H1 (cell line): ENCODE measurements around the gene ELOVL3. TPM values are rescaled to one million over a fixed set of nuclear protein-coding genes. Genes with fewer than 3 reads are reported as not detected.

ENCODE experiments used
- CTCF ChIA-PET: fragments of 300-600 bp; sonication (Branson Sonifier 250); formaldehyde crosslinking; loops from one replicate; lab custom pipeline; 2021; ENCODE audit not compliant: partially characterized antibody; lab: Charles Lee
- POLR2A ChIA-PET: fragments of 300-600 bp; sonication (Branson Sonifier 250); formaldehyde crosslinking; loops from one replicate; lab custom pipeline; 2021; ENCODE audit warnings: inconsistent platforms; ENCODE audit not compliant: partially characterized antibody; lab: Charles Lee
- DNase-seq, 2 experiments: peaks; one replicate each; pipeline versions ENCODE4 v3.0.0 to v3.0.0-alpha.2; 2010 to 2022; ENCODE audit warnings: low spot score in 2 of 2, low read depth in 1 of 2, mixed read lengths in 1 of 2
- FAIRE-seq: peaks from 2 replicates; lab custom pipeline; 2011; peaks lifted over from hg19 to GRCh38; lab: Jason Lieb, UNC
- H2AFZ ChIP-seq: 2 replicates; pipeline ENCODE4 v1.8.1; 2012; ENCODE audit warnings: low read length, inconsistent platforms
- H2AK5ac ChIP-seq: 2 replicates; pipeline ENCODE4 v1.6.1; 2013; ENCODE audit warnings: low read depth, low read length
- H2BK120ac ChIP-seq: replicated peaks from 2 replicates; pipeline ENCODE3; 2013; ENCODE audit warnings: low read depth, low read length, inconsistent platforms
- H2BK12ac ChIP-seq: 2 replicates; pipeline ENCODE4 v1.6.1; 2013; ENCODE audit warnings: low read depth, low read length
- H2BK15ac ChIP-seq: 2 replicates; pipeline ENCODE4 v1.6.1; 2013; ENCODE audit warnings: low read length
- H2BK20ac ChIP-seq: 2 replicates; pipeline ENCODE4 v1.6.1; 2013; ENCODE audit warnings: low read length
- H2BK5ac ChIP-seq: 2 replicates; pipeline ENCODE4 v1.6.1; 2013; ENCODE audit warnings: low read depth, low read length
- H3K14ac ChIP-seq: 2 replicates; pipeline ENCODE4 v1.6.1; 2013; ENCODE audit warnings: inconsistent platforms; ENCODE audit not compliant: insufficient read length
- H3K18ac ChIP-seq: 2 replicates; pipeline ENCODE4 v1.6.1; 2013; ENCODE audit warnings: low read length; ENCODE audit errors: extremely low read depth
- H3K23ac ChIP-seq: 2 replicates; pipeline ENCODE4 v1.6.1; 2013; ENCODE audit warnings: inconsistent platforms; ENCODE audit not compliant: insufficient read length
- H3K23me2 ChIP-seq: 2 replicates; pipeline ENCODE4 v1.6.1; 2013; ENCODE audit warnings: low read depth, low read length
- H3K27ac ChIP-seq: 2 replicates; pipeline ENCODE4 v1.6.1; 2011; ENCODE audit warnings: low read depth, low read length, inconsistent platforms
- H3K27me3 ChIP-seq, 4 experiments: replicated peaks in 1 of 4; 1 replicate in 1 of 4; 2 replicates in 3 of 4; pipeline versions ENCODE4 v1.6.1 to v1.8.1; 2011 to 2013; ENCODE audit warnings: low read length in 3 of 4, mild to moderate bottlenecking in 3 of 4, inconsistent platforms in 2 of 4, mixed read lengths in 2 of 4, moderate library complexity in 1 of 4; ENCODE audit not compliant: control insufficient read depth in 3 of 4, insufficient read depth in 3 of 4; ENCODE audit errors: extremely low read depth in 1 of 4
- H3K36me3 ChIP-seq, 4 experiments: 2 replicates each; pipeline versions ENCODE4 v1.6.1 to v1.8.1; 2011 to 2013; ENCODE audit warnings: mild to moderate bottlenecking in 4 of 4, low read length in 3 of 4, moderate library complexity in 2 of 4, control low read depth in 1 of 4, inconsistent platforms in 1 of 4; ENCODE audit not compliant: insufficient read depth in 4 of 4, control insufficient read depth in 2 of 4
- H3K4ac ChIP-seq: replicated peaks from 2 replicates; pipeline ENCODE3; 2013; ENCODE audit warnings: low read length, low read depth, mixed read lengths, inconsistent platforms; ENCODE audit not compliant: insufficient read length
- H3K4me1 ChIP-seq, 4 experiments: replicated peaks in 1 of 4; 1 replicate in 1 of 4; 2 replicates in 3 of 4; pipeline versions ENCODE4 v1.6.1 to v1.8.1; 2011 to 2013; ENCODE audit warnings: low read length in 3 of 4, inconsistent platforms in 2 of 4, mixed read lengths in 1 of 4; ENCODE audit not compliant: insufficient read depth in 4 of 4, control insufficient read depth in 3 of 4
- H3K4me2 ChIP-seq, 2 experiments: 2 replicates each; pipeline versions ENCODE4 v1.6.1 to v1.8.1; 2011 to 2013; ENCODE audit warnings: low read depth in 2 of 2, low read length in 2 of 2, control low read depth in 1 of 2, inconsistent platforms in 1 of 2, mild to moderate bottlenecking in 1 of 2; ENCODE audit not compliant: insufficient read depth in 1 of 2
- H3K4me3 ChIP-seq, 4 experiments: fragments of 200-600, 300-600 bp in 1 of 4; sonication (generic), shearing (Covaris generic), sonication (Bioruptor Twin) in 1 of 4; 2 replicates each; pipeline versions ENCODE4 v1.5.1 to v1.8.1; 2011 to 2016; ENCODE audit warnings: low read length in 4 of 4, low read depth in 3 of 4, control low read depth in 2 of 4, inconsistent platforms in 2 of 4, mild to moderate bottlenecking in 2 of 4, mixed read lengths in 1 of 4, moderate library complexity in 1 of 4; ENCODE audit not compliant: insufficient read depth in 2 of 4; ENCODE audit errors: extremely low read depth in 1 of 4
- H3K56ac ChIP-seq: replicated peaks from 2 replicates; pipeline ENCODE3; 2013; ENCODE audit warnings: low read depth, mild to moderate bottlenecking, mixed read lengths, low read length, inconsistent platforms; ENCODE audit not compliant: insufficient read length
- H3K79me1 ChIP-seq: 2 replicates; pipeline ENCODE4 v1.6.1; 2013; ENCODE audit warnings: low read depth, low read length, control low read depth
- H3K79me2 ChIP-seq, 2 experiments: 2 replicates each; pipeline versions ENCODE4 v1.6.1 to v1.8.1; 2012 to 2013; ENCODE audit warnings: low read length in 2 of 2, mild to moderate bottlenecking in 2 of 2, inconsistent platforms in 1 of 2; ENCODE audit not compliant: insufficient read depth in 2 of 2, control insufficient read depth in 1 of 2
- H3K9ac ChIP-seq, 4 experiments: replicated peaks in 1 of 4; 1 replicate in 1 of 4; 2 replicates in 3 of 4; pipeline versions ENCODE4 v1.6.1 to v1.8.1; 2011 to 2013; ENCODE audit warnings: low read depth in 3 of 4, low read length in 3 of 4, control low read depth in 2 of 4, mild to moderate bottlenecking in 2 of 4, moderate library complexity in 2 of 4, inconsistent platforms in 1 of 4; ENCODE audit errors: extremely low read depth in 1 of 4
- H3K9me3 ChIP-seq, 2 experiments: 2 replicates each; pipeline versions ENCODE4 v1.6.1 to v1.8.1; 2012 to 2013; ENCODE audit warnings: mild to moderate bottlenecking in 2 of 2, moderate library complexity in 2 of 2, control low read depth in 1 of 2, inconsistent platforms in 1 of 2, low read depth in 1 of 2, low read length in 1 of 2, mixed read lengths in 1 of 2; ENCODE audit not compliant: insufficient read depth in 2 of 2
- H4K20me1 ChIP-seq, 2 experiments: replicated peaks in 1 of 2; 2 replicates each; pipeline versions ENCODE3 to v1.8.1; 2011 to 2013; ENCODE audit warnings: inconsistent platforms in 2 of 2, low read length in 2 of 2, mild to moderate bottlenecking in 1 of 2; ENCODE audit not compliant: insufficient read depth in 2 of 2, control insufficient read depth in 1 of 2
- H4K5ac ChIP-seq: 2 replicates; pipeline ENCODE4 v1.6.1; 2013; ENCODE audit warnings: low read length, low read depth, mixed read lengths, inconsistent platforms; ENCODE audit not compliant: insufficient read length
- H4K8ac ChIP-seq: 2 replicates; pipeline ENCODE4 v1.8.0; 2013; ENCODE audit warnings: mild to moderate bottlenecking, moderate library complexity, low read length, inconsistent platforms; ENCODE audit not compliant: insufficient read depth; ENCODE audit errors: extremely low read depth
- H4K91ac ChIP-seq: replicated peaks from 2 replicates; pipeline ENCODE3; 2013; ENCODE audit warnings: low read length, mixed read lengths, inconsistent platforms; ENCODE audit not compliant: insufficient read length
- EGR1 ChIP-seq: IDR thresholded peaks from 2 replicates; pipeline ENCODE4 v1.6.1; 2011; ENCODE audit warnings: low read depth, low read length, borderline replicate concordance
- EP300 ChIP-seq, 2 experiments: IDR thresholded peaks; 1 replicate in 1 of 2; 2 replicates in 1 of 2; pipeline ENCODE4 v1.6.1; 2011 to 2012; ENCODE audit warnings: low read depth in 2 of 2, low read length in 2 of 2, mild to moderate bottlenecking in 2 of 2, borderline replicate concordance in 1 of 2, inconsistent platforms in 1 of 2, moderate library complexity in 1 of 2
- NRF1 ChIP-seq: IDR thresholded peaks from 2 replicates; pipeline ENCODE4 v1.6.1; 2011; ENCODE audit warnings: mild to moderate bottlenecking, low read depth, low read length, improper control_type of control experiment
- RNF2 ChIP-seq: fragments of 200-900, 300-1000 bp; sonication (generic); IDR thresholded peaks from 2 replicates; pipeline ENCODE4 v1.7.1; 2016; ENCODE audit warnings: borderline replicate concordance, low read depth, mild to moderate bottlenecking, antibody characterized with exemption, low read length; ENCODE audit not compliant: poor library complexity, severe bottlenecking; ENCODE audit errors: missing control alignments
- RXRA ChIP-seq: IDR thresholded peaks from 2 replicates; pipeline ENCODE4 v1.6.1; 2011; ENCODE audit warnings: low read depth, mild to moderate bottlenecking, low read length, moderate library complexity; ENCODE audit not compliant: insufficient read depth
- SIX5 ChIP-seq: IDR thresholded peaks from 2 replicates; pipeline ENCODE4 v1.6.1; 2011; ENCODE audit warnings: mild to moderate bottlenecking, low read depth, low read length
- SRF ChIP-seq: IDR thresholded peaks from 2 replicates; pipeline ENCODE4 v1.6.1; 2011; ENCODE audit warnings: mild to moderate bottlenecking, low read depth, low read length, moderate library complexity
- polyA plus RNA-seq, 7 experiments: library from polyadenylated mRNA; depleted of rRNA in 3 of 7; stranded (reverse) in 5 of 7; unstranded in 2 of 7; fragments of >200 nt in 5 of 7; fragments of 200-250 nt in 2 of 7; gene quantifications; 1 replicate in 5 of 7; 2 replicates in 1 of 7; 4 replicates in 1 of 7; pipeline versions ENCODE4 v1.2.1 to v1.2.3, GENCODE V29; 2011 to 2013; ENCODE audit warnings: missing spikeins in 2 of 7, mixed read lengths in 2 of 7
- total RNA-seq: library from RNA; stranded (reverse); fragmentation: NEBNext Ultra II Directional; extraction: Animal tissue kit (Norgen Biotek cat#: 25700); gene quantifications from 2 replicates; pipeline ENCODE4 v1.2.1, GENCODE V29; 2021

The ELOVL3 gene
- total and polyA plus RNA-seq, 2 of the 8 experiments (the other 6 are each of a cell fraction or from before 2014, with no cell fraction given): 0.27 TPM; not detected in 1

- Histone ChIP-seq H2BK20ac (no peak overlapping the region), H3K79me2 (no peaks in the 10 kb centered on the region), H3K4ac (no peak overlapping the region), H3K27ac (no peak overlapping the region), H3K27me3 (peaks cover 0 to 7% (median 4%) of the 10 kb centered on the region in 4 experiments; a peak in 4 of 7 replicates), H2AK5ac (no peak overlapping the region), H3K4me2 (no peak overlapping the region), H3K4me3 (no peak overlapping the region), H3K9me3 (no peaks in the 10 kb centered on the region), H3K56ac (no peak overlapping the region), H3K23ac (no peak overlapping the region), H3K14ac (no peak overlapping the region), H3K9ac (no peak overlapping the region), H3K18ac (no peak overlapping the region), H4K20me1 (no peaks in the 10 kb centered on the region), H4K8ac (no peak overlapping the region), H2BK5ac (no peak overlapping the region), H2AFZ (no peak overlapping the region), H2BK15ac (no peak overlapping the region), H4K91ac (no peak overlapping the region), H4K5ac (no peak overlapping the region), H3K79me1 (no peaks in the 10 kb centered on the region), H2BK120ac (no peak overlapping the region), H3K36me3 (no peaks in the 10 kb centered on the region), H3K23me2 (no peaks in the 10 kb centered on the region), H3K4me1 (no peaks in the 10 kb centered on the region), H2BK12ac (no peak overlapping the region)
- ChIA-PET CTCF (interaction anchor here (0.5 to 24.6 kb wide), 6 partner anchors 10 to 674 kb away, joined by 3 to 862 read pairs (median 3); no protein-coding TSS in a partner anchor), POLR2A (no interaction called here)
- no peak for FAIRE-seq
- no peak for DNase-seq
- no peak for TF ChIP-seq NRF1
- no peak for TF ChIP-seq SIX5
- TF ChIP-seq EP300 (IDR thresholded peaks at IDR 0.05; ENCODE audit: borderline replicate concordance in 1 of 2, low read depth in 2 of 2, low read length in 2 of 2): no peak
- no peak for TF ChIP-seq EGR1
- no peak for TF ChIP-seq RNF2
- no peak for TF ChIP-seq SRF
- TF ChIP-seq RXRA: no peak
These were observed 5.5 kb upstream of the ELOVL3 start for GRCh38 chr10:102220612-102221011.
